HuH-7.5 (cell line): ENCODE measurements around the gene RAB22A.
A peak's percentile ranks its signal among the peaks of the same experiment; 100 is the strongest.
"Not testable (repeated sequence)": the region's sequence is repeated elsewhere in the genome, so short reads cannot be mapped to it uniquely, and the experiment has no call there.

Experiments
- DNase-seq: peaks from one replicate; pipeline ENCODE4 v3.0.0; 2011; ENCODE audit warnings: low spot score

The RAB22A gene

GRCh38 chr20:58388882-58389323 is 79.4 kb downstream of the RAB22A start, which contains the start of gene VAPB:
Gene VAPB, plus strand, starts transcription at chr20:58389229. Its CDS starts 231 bp downstream, at chr20:58389460.
- peak; percentile 79 for DNase-seq

- DNase-seq = peak; percentile 31
These were observed 79.9 kb downstream of the RAB22A start for GRCh38 chr20:58389324-58389967.

GRCh38 chr20:58389968-58390658 is 80.6 kb downstream of the RAB22A start:
- no peak for DNase-seq

GRCh38 chr20:58390659-58391035 is 81.1 kb downstream of the RAB22A start:
- no peak for DNase-seq

- no peak for DNase-seq
These were observed 82.8 kb downstream of the RAB22A start for GRCh38 chr20:58392286-58392685.

GRCh38 chr20:58393299-58393698 is 83.8 kb downstream of the RAB22A start:
- DNase-seq = no peak

GRCh38 chr20:58394801-58395200 is 85.3 kb downstream of the RAB22A start:
- no peak for DNase-seq

GRCh38 chr20:58395604-58396003 is 86.1 kb downstream of the RAB22A start:
- no peak for DNase-seq

GRCh38 chr20:58397429-58397828 is 87.9 kb downstream of the RAB22A start:
- no peak for DNase-seq

GRCh38 chr20:58398254-58398653 is 88.7 kb downstream of the RAB22A start:
- no peak for DNase-seq

GRCh38 chr20:58399926-58400325 is 90.4 kb downstream of the RAB22A start:
- DNase-seq = no peak

GRCh38 chr20:58401162-58401561 is 91.6 kb downstream of the RAB22A start:
- no peak for DNase-seq

GRCh38 chr20:58402305-58402704 is 92.8 kb downstream of the RAB22A start:
- no peak for DNase-seq

GRCh38 chr20:58402827-58403226 is 93.3 kb downstream of the RAB22A start:
- DNase-seq = no peak

GRCh38 chr20:58403272-58403671 is 93.8 kb downstream of the RAB22A start:
- DNase-seq = no peak

- no peak for DNase-seq
These were observed 96.2 kb downstream of the RAB22A start for GRCh38 chr20:58405504-58406291.

- DNase-seq = no peak
These were observed 97.0 kb downstream of the RAB22A start for GRCh38 chr20:58406422-58407001.

- no peak for DNase-seq
These were observed 97.8 kb downstream of the RAB22A start for GRCh38 chr20:58407201-58407873.

- DNase-seq = no peak
These were observed 98.5 kb downstream of the RAB22A start for GRCh38 chr20:58407966-58408557.

GRCh38 chr20:58408603-58409246 is 99.2 kb downstream of the RAB22A start:
- no peak for DNase-seq

- not testable (repeated sequence) for DNase-seq
These were observed 104.7 kb downstream of the RAB22A start for GRCh38 chr20:58414216-58414615.
